ENCODE results near the gene ZNF76.

ZNF76 gene

DNA sequence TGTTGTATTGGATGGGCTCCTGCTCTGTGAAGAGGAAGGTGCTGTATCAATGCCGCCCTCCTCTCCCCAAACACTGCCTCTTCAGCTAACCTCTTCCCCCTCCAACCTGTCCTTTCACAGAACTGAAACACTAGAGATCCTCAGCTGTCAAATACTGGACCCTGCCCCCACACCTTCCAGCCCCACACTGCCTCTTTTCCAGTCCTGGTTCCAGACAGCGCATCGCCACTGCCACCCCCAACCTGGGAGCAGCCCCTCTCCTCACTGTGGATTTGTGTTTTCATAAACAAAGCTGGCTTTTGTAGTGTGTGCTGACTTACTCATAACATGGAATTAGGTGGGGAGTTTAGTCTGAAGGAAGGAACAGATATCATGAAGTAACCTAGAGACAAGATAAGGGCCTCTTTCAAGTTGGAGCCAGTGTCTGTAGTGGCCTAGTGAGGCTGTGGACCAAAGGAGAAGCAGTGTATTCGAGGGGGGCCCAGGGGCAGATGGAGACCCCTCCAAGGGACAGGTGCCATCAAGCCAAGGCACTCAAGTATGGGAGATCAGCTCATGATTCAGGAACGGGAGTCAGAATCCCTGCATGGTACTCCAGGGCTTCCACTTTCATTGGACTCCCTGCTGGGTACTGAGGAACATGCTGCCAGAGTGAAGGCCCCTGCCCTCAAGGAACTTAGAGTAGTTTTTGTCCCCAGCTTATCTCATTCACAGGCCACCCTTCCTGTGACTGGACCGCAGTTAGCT, 43.7 kb upstream of the ZNF76 start:
- Histone ChIP-seq H3K4me3 (ENCODE audit: low read depth in 1 of 2, low read length in 1 of 2) (no peak overlapping the region), H3K4me1 (ENCODE audit: control insufficient read depth in 1 of 2, insufficient read depth in 1 of 2, low read depth in 1 of 2, low read length in 1 of 2) (peaks cover 0 to 14% of the 10 kb centered on the region in 2 experiments), H3K27ac (no peak overlapping the region), H3K36me3 (no peaks in the 10 kb centered on the region), H3K27me3 (peaks cover 100% of the 10 kb centered on the region), H3K9me3 (no peaks in the 10 kb centered on the region)
- TF ChIP-seq, protein P1, sequence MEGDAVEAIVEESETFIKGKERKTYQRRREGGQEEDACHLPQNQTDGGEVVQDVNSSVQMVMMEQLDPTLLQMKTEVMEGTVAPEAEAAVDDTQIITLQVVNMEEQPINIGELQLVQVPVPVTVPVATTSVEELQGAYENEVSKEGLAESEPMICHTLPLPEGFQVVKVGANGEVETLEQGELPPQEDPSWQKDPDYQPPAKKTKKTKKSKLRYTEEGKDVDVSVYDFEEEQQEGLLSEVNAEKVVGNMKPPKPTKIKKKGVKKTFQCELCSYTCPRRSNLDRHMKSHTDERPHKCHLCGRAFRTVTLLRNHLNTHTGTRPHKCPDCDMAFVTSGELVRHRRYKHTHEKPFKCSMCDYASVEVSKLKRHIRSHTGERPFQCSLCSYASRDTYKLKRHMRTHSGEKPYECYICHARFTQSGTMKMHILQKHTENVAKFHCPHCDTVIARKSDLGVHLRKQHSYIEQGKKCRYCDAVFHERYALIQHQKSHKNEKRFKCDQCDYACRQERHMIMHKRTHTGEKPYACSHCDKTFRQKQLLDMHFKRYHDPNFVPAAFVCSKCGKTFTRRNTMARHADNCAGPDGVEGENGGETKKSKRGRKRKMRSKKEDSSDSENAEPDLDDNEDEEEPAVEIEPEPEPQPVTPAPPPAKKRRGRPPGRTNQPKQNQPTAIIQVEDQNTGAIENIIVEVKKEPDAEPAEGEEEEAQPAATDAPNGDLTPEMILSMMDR (IDR thresholded peaks at IDR 0.05) = no peak

DNA sequence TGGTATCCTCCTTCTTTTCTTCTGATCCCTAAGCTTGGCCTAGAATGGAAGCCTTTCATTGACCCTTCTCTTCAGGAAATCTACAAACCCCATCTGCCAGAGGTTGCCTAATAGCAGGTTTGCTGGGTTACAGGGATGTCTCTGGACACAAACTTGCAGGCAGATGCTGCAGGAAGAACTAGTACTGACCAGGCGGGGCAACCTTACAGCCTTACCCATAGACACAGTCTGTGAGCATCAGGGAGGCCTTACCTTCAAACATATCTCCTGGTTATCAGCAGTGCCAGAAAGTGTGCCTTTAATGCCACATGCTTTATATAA, 43.2 kb upstream of the ZNF76 start:
- Histone ChIP-seq H3K4me3 (ENCODE audit: low read depth in 1 of 2, low read length in 1 of 2) (no peak overlapping the region), H3K4me1 (ENCODE audit: control insufficient read depth in 1 of 2, insufficient read depth in 1 of 2, low read depth in 1 of 2, low read length in 1 of 2) (peaks cover 0 to 14% of the 10 kb centered on the region in 2 experiments), H3K27me3 (peaks cover 100% of the 10 kb centered on the region), H3K9me3 (no peaks in the 10 kb centered on the region), H3K36me3 (no peaks in the 10 kb centered on the region), H3K27ac (no peak overlapping the region)
- TF ChIP-seq, protein P1 (IDR thresholded peaks at IDR 0.05) = no peak

DNA sequence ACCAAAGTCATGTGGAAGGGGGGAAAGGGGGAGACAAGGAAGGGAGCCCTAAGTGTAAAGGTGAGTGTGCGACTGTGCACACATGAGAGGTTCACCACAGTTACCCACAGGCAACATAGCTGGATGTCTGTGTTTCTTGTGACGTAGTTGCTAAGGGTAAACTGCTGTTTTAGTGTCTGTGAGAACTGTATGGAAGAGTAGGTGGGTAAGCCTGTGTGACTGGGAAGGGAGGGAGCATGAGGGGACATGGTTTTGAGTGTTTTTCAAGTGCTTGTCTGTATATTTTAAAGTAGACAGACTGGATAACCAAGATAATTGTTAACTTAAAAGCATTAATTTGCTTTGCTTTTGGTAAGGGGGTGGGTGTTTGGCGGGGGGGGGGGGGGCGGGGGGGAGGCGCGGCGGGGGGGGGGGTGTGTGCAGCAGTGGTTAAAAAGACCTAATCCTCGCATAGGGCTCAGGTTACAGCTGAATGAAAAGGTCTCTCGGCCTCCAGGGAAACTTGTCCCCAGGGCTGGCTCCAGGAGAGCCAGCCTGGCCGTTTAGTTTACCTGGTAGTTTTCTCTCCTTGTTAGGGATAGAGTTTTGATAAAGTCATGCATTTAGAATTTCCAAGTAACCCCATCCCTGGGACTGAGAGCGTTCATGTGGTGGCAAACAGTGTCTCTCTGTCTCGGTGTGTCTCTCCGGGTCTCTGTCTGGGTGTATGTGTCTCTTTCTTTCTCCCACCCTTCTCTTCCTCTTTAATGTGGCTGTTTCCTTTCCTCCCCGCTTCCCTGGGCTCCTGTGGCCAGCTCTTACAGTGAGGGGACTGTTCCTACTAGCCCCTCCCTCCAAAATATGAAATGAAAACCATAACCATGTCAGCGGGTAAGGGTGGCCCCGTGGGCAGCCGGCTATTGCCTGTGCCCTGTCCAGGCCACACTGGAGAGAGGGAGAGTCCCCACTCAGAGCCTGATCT, 42.4 kb upstream of the ZNF76 start:
- TF ChIP-seq, protein P1 (IDR thresholded peaks at IDR 0.05) = no peak
- no peaks in the 10 kb centered on the region for H3K36me3 ChIP-seq
- peaks cover 0 to 14% of the 10 kb centered on the region in 2 experiments for H3K4me1 ChIP-seq (ENCODE audit: control insufficient read depth in 1 of 2, insufficient read depth in 1 of 2, low read depth in 1 of 2, low read length in 1 of 2)
- peaks cover 100% of the 10 kb centered on the region for H3K27me3 ChIP-seq
- no peak overlapping the region for H3K27ac ChIP-seq
- H3K9me3 ChIP-seq = no peaks in the 10 kb centered on the region
- no peak overlapping the region for H3K4me3 ChIP-seq (ENCODE audit: low read depth in 1 of 2, low read length in 1 of 2)

DNA sequence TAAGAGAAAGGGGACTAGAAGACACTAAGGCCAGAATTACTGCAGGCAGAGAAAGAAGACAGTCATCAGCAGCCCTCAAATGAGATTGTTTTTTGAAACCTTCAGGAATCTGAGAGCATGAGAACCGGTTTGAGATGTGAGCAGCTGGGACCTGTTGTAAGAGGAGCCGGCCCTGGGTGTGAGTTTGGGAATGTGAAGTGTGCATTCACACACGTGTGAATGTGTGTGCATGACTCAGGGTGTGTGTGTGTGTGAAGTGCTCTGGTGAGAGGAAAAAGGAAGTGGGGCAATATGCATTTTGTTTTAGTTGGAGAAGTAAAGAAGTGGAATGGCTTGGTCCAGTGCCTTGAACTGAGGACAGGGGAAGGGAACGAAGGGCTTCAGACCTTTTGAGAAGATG, 41.5 kb upstream of the ZNF76 start:
- Histone ChIP-seq H3K4me3 (ENCODE audit: low read depth in 1 of 2, low read length in 1 of 2) (no peak overlapping the region), H3K9me3 (no peaks in the 10 kb centered on the region), H3K4me1 (ENCODE audit: control insufficient read depth in 1 of 2, insufficient read depth in 1 of 2, low read depth in 1 of 2, low read length in 1 of 2) (peaks cover 0 to 14% of the 10 kb centered on the region in 2 experiments), H3K27ac (no peak overlapping the region), H3K36me3 (no peaks in the 10 kb centered on the region), H3K27me3 (peaks cover 100% of the 10 kb centered on the region)
- TF ChIP-seq, protein P1 (IDR thresholded peaks at IDR 0.05) = no peak

DNA sequence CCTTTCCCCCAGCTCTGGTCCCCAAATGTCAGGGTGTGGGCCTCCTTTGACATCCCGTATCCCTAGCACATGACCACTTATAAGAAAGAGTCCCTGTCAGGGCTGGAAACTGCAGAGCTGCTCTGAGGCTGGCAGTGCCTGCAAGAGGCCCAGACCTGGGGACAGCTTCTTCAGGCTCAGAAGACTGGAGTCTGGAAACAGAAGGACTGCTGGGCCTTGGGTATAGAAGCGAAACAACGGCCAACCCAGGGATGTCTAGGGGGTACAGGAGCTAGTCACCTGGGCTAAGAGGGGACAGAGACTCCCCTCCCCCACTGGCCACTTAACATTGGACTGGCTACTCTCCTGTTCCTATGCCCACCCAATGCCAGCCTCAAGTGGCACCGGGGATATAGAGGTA, 41.1 kb upstream of the ZNF76 start:
- Histone ChIP-seq H3K36me3 (no peaks in the 10 kb centered on the region), H3K9me3 (no peaks in the 10 kb centered on the region), H3K27me3 (peaks cover 100% of the 10 kb centered on the region), H3K4me3 (ENCODE audit: low read depth in 1 of 2, low read length in 1 of 2) (no peak overlapping the region), H3K27ac (no peak overlapping the region), H3K4me1 (ENCODE audit: control insufficient read depth in 1 of 2, insufficient read depth in 1 of 2, low read depth in 1 of 2, low read length in 1 of 2) (peaks cover 0 to 11% of the 10 kb centered on the region in 2 experiments)
- TF ChIP-seq, protein P1 (IDR thresholded peaks at IDR 0.05) = no peak

Measured in neutrophil (primary cell).